GM21367 (cell line): ENCODE data around the gene SYNGR4.
"Not testable (repeated sequence)": the region's sequence is repeated elsewhere in the genome, so short reads cannot be mapped to it uniquely, and the experiment has no call there.

Experiments used
- ATAC-seq: cut with Tn5 transposase; IDR thresholded peaks from one replicate; pipeline ENCODE4 v1.9.1; 2021; ENCODE audit not compliant: unreplicated experiment

Gene SYNGR4

GRCh38 chr19:48371367-48371766 is 7.2 kb downstream of the SYNGR4 start:
- no peak for ATAC-seq

GRCh38 chr19:48371771-48372170 is 7.6 kb downstream of the SYNGR4 start:
- not testable (repeated sequence) for ATAC-seq

DNA sequence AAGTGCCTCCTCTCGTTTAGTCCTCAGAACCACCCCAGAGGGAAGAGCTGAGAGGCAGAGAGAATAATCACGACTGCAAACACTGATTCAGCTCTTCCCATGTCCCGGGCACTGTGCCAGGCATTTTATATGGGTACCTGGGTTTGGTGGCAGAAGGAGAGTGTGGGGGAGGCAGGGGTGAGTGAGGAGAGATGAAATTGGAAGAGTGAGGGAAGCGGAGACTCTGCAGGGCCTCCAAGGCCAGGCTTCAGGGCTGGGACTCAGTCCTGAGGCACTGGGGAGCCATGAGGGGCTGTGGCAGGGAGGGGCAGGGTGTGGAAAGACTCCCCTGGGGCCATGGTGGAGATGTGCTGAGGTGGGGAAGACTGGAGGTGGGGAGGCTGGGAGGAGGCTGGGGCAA is 8.7 kb downstream of the SYNGR4 start:
- ATAC-seq: no peak

DNA sequence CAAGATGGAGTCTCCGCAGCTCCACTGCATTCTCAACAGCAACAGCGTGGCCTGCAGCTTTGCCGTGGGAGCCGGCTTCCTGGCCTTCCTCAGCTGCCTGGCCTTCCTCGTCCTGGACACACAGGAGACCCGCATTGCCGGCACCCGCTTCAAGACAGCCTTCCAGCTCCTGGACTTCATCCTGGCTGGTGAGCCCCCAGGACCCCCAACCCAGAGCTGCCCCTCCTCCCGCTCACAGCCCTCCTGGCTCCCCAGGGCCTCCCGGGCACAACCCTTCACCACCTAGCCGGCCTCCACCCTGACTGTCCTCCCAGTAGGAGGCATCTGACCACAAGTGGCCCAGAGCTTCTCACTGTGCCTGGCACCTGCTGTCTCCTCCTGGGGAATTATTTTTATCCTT is 9.4 kb downstream of the SYNGR4 start:
- no peak for ATAC-seq

- no peak for ATAC-seq
These were observed 14.0 kb downstream of the SYNGR4 start for GRCh38 chr19:48378194-48378570.

- no peak for ATAC-seq
These were observed 14.9 kb downstream of the SYNGR4 start for GRCh38 chr19:48379058-48379457.

DNA sequence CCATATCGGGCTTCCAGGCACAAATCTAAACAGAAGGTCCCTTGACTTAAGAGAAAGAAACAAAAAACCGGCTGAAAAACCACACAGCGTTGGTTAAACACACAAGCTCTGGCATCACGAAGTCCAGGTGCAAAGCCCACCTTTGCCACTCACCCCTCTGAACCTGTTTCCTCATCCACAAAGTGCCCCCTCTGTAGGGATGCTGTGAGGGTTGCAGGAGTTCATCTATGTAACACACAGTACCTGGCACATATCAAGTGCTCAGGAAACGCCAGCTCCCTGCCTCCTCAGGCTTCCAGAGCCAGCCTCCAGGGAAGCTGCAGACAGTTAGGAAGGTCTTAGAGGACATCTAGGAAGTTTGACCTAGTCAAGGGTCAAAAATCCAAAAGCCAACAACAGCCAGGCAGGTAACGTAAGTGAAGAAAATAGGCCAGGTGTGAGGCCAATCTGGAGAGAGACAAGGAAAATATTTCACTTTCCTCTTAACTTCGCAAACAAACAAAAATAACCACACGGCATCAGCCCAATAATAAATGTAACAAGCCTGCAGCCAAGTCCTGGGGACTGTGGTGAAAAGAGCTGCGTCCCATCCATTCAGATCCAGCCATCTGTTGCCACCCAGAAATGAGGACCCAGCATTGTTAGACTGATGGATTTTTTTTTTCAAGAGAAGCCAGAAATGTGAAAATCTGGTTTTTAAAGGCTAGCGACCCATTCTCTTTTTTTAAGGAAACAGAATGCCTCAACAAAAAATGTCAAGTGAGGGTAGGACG is 17.2 kb downstream of the SYNGR4 start:
- ATAC-seq: no peak

- ATAC-seq: no peak
These were observed 18.1 kb downstream of the SYNGR4 start for GRCh38 chr19:48382286-48382685.

- ATAC-seq: no peak
These were observed 21.4 kb downstream of the SYNGR4 start for GRCh38 chr19:48385461-48386087.

DNA sequence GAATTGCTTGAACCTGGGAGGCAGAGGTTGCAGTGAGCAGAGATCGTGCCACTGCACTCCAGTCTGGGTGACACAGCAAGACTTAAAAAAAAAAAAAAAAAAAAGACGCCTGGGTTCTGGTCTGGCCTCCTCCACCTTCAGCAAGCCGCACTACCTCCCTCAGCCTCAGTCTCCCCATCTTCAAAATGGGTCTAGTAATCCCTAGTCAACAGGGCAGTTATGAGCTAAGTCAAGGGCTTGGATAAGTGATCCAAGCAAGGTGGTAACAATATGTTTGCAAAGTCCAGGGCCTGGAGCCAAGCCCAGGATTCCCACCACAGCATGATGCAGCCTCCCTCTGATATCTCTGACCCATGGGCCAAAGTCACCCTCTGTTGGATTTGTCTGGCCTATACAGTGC is 22.8 kb downstream of the SYNGR4 start:
- no peak for ATAC-seq

- no peak for ATAC-seq
These were observed 26.3 kb downstream of the SYNGR4 start for GRCh38 chr19:48390188-48391099.

DNA sequence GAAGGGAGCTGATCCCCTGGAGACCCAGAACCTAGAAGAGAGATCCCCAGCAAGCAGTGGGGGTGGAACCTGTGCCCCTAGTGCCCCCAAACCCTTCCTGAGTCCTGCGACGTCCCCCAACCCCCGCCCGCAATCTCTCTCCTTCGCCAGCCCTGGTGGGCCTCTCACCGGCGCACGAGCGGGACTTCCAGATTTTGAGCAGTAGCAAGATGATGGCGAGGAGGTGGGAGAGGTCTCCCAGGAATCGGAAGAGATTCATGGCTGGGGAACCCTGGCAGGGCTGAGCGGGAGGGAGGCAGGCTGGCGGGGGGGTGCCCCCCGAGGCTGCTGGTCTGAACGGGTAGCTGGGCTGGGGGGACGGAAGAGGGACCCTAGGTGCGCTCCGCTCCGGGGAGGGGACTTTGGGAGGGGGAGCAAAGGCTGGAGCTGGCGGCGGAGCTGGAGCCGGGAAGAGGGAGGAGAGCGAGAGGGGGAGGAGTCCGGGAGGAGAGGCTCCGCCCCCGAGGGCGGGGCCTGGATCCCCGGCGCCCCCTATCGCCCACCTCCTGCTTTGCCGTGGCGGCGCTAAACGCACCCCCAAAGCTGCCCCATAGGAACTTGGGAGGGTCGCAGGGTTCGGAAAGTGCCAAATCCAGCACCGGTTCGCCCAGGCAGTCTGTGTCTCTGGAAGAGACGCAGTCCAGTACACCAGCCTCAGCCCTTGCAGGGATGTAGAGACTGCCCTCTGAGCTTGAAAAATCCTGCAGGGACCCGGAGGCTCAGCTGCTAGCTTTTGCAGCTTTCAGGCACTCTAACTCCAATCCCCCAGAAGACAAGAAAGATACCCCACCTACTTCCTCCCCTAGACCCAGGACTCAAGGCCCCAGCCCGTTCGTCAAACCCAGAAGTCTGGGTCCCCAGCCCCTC is 27.2 kb downstream of the SYNGR4 start, which contains the start of gene KDELR1:
Gene KDELR1, minus strand, starts transcription at position 452 of the 906 bp plus-strand sequence. Its CDS starts 193 bp downstream, at position 259.
- no peak for ATAC-seq

GRCh38 chr19:48392006-48392344 is 27.8 kb downstream of the SYNGR4 start:
- ATAC-seq: not testable (repeated sequence)

DNA sequence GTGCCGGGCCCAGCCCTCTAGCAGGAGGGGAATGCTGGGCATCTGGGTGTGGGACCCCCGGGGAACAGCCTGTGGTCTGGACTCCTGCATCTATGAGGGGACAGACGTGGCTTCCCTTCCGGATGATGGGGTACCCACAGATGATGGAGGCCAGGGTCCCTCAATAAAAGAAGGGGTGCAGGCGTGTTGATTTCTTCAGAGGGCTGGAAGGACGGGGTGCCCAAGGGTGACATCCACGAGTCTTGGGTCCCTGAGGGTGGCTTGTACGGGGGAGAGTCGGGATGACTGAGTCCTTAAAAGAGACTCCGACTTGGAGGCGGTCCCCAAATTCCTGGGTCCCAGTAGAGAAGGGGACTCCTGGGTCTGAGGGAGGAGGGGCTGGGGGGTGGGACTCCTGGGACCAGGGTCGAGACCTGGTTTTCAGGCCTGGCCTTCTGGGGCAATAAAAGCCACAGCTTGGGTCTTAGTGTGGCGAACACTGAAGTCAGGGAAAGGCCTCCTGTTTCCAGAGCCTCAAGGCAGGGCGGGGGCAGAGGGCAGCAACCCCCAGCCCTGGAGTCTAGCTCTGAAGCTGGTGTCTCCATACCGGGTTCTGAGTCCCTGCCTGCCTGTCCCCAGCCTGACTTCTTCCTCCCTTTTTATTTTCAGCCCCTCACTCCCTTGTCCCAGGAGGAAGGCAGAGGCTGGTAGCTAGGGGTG is 28.8 kb downstream of the SYNGR4 start:
- no peak for ATAC-seq

DNA sequence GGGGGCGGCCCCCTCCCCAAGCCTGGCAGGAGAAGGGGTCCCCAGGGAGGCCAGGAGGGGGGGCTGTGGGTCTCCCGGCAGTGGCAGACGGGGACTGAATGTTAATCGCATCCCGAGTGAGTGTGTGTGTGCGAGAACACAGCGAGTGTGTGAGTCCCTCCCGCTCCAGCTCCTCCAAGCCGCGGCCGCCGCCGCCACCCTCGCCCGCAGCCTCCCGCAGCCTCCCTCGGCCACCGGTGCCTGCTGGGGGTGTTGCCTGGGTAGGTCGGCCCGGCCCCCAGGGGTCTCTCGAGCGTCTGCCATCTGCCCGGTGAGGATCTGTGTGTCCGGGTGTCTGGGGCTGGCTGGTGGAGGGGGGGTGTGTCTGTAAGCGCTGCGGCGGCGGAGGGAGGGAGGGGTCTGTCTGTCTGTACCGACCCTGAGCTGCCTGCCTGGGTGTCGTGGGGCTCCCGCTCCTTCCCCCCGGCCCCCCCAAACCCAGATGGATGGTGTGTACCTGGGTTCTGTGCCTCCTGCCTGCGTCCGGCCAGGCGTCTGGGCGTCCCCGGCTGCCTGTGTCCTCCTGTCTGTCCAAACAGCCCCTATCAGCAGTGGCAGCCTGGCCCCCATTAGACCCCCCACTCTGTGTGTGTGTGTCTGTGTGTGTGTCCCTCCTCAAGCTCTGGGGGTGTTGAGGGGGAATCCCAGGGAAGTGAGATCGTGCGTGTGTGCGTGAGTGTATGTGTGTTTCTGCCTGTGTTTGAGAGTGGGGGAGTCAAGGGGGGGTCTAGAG is 29.6 kb downstream of the SYNGR4 start, which contains the start of gene GRIN2D:
Gene GRIN2D, plus strand, starts transcription at position 110 of the 772 bp plus-strand sequence. CDS start 4,725 bp downstream, outside the sequence.
- no peak for ATAC-seq

DNA sequence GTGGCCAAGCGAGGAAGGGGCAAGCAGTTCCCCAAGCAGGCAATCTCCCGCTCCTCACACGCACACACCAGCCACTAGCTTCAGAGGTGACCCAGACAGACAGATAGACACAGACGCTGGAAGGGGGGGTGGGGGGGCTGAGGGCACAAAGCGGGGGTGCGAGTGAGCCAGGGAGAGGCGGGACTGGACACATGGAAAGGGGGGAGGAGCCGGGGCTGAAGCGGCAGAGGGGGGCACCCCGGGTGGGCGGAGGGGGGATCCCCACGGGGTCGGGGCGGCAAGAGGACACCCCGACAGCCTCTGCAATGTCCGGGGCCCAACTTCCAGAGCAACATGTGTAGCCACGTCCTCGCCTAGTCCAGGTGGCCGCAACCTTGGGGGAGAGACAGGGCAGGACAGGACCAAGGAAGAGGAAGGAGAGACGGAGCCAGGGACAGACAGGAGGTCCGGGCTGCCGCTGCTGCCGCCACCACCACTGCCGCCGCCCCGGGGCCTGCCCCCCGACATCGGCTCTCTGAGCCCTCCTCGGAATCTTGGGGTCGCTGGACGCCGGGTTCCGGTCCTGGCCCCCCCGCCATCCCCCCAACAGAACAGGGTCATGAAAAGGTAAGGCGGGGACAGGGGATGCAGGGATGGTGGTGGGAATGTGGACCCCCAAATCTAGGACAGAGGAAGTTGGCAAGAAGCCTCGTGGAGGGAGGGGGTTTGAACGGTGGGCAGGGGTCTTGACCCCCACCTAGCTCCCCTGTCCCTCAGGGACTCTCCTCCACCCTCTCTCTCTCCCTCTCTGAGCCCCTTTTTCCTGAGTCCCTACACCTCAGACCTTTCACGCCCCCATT is 30.4 kb downstream of the SYNGR4 start:
- ATAC-seq: no peak

- ATAC-seq: no peak
These were observed 30.9 kb downstream of the SYNGR4 start for GRCh38 chr19:48395170-48395455.

GRCh38 chr19:48395499-48395898 is 31.3 kb downstream of the SYNGR4 start:
- ATAC-seq: no peak
